Limb (tissue), 2 donors: ENCODE measurements around the gene KDR.

Experiments
- DNase-seq, 2 donors: peaks; one replicate each; pipeline ENCODE4 v3.0.0-alpha.2; 2016; ENCODE audit errors: extremely low spot score in 2 of 2

The KDR gene

DNA sequence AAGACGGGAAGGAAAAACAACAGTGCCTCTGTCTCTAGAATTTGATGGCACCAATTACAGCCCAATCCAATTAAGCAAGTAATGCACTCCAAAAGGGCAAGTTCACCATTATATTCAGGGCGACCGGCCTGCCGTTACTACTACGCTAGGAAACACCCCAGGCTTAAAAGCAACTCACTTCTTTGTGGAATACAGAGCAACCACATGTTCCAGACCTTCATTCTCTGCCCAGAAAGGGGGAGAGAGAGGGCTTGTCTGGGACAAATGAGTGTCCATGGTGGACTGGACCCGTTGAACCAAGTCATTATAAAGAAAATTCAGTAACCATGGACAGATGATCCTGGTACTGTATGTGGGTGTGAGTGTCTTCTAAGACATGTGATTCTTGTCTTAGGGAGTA is 1.6 kb downstream of the KDR start:
- DNase-seq: no peak

DNA sequence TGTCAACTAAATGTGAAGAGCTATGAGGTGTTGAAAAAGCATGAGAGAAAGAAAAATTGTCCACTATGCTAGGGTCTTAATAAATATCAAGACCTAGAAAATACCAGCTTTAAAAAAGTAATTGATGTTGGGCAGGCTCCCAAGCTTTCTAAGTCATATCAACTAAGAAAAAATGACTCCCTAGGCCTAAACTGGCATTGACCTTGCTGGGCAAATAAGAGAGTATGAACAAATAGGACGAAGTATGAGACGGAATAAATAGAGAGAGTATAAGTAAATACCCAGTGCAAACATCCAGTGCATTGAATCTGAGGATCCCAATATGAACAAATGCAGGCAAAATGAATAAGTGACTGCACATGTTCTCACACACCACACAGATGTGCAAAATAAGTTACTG is 3.2 kb downstream of the KDR start:
- DNase-seq: no peak

DNA sequence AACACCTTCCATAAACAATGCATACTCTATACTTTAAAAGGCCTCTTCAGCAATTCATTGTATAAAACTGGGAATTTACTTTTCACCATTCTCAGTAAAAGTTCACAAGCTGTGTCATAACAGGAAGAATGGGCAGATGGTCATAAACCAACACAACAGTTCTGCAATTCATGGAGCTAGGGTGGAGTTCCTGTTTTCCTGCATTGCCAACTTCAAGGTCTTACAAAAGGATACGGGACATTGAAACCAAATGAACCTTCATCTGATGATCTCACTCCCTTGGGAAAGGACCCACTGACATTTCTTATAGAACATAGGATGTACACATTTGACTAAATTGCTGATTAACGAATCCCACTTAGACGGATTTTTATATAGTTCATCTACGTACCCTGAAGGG is 4.1 kb downstream of the KDR start:
- no peak for DNase-seq

DNA sequence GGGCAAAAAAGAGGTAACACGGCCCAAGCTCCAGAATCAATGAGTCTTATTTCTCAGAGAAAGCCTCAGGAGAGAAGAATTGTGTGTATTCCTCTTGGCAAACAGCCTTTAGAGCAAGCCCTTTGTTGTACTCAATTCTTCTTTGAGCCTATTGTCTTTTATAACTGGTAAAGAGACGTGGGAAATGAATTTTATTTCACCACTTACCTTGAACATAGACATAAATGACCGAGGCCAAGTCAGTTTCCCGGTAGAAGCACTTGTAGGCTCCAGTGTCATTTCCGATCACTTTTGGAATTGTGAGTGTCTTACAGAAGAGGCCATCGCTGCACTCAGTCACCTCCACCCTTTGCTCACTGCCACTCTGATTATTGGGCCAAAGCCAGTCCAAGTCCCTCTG is 7.0 kb downstream of the KDR start:
- no peak for DNase-seq

DNA sequence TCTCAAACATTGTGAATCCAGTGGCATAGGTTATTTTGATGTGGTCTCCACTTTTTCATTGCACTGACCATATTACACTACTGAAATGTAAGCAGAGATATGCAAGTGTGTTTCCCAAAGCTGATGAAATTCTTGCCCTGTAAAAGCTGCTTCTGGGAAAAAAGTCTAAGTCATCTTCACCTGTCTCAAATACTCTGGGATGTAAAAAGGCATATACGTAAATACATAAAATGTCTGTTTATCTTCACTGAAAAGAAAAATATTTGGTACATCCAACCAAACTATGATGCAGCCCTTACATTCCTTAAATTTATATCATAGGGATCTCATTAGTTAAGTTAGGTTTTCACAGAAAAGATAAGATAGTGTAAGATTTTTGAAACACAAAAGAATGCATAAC is 7.9 kb downstream of the KDR start:
- no peak for DNase-seq

DNA sequence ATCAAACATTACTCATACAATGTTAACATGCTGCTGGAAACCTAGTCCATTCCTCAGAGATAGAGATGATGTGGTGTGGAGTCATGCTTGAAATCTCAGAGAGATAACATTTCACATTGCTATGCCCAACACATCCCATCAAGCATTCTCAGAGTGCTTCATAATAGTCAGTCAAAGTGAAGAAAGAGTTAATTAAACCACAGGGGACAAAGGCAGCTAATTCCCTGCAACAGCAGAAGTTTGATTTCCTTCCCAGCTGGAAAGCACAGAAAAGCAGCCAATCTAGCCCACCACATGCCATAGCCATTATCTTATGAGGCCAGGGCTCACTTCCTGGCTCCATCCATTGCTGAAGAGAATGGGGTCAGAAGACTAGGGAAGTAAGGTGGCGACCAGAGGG is 8.9 kb downstream of the KDR start:
- no peak for DNase-seq

DNA sequence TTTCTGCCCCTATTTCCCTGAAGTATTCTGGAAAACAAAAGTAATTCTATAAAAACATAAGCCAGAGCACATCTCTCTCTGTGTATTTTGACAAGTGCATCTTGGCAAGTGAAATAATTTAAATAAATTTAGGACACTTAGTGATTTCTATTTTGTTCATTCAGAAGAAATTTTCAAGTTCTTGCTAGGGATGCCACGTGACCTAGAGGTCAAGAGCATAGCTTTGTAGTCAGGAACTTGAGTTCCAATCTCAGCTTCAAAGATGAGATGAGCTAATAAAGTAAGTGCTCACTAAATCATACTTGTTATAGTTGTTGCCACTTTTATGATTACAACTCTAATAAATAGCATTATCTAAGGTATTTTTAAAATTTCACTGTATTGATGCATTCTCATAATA is 13.8 kb downstream of the KDR start:
- DNase-seq: no peak

DNA sequence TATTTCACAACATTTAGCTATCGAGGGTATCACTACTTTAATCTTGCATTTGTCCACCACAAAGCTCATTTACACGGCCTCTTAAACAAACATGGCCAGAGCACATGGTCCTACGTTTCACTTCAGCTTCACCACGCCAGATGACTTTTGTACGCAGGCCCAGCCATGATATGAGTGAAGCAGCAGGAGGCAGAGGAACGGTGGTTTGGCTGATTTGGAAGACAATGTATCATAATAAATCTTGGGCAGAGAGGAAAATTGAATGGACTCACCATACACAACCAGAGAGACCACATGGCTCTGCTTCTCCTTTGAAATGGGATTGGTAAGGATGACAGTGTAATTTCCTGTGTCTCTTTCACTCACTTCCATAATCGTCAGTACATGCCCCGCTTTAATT is 15.3 kb downstream of the KDR start:
- DNase-seq: no peak

DNA sequence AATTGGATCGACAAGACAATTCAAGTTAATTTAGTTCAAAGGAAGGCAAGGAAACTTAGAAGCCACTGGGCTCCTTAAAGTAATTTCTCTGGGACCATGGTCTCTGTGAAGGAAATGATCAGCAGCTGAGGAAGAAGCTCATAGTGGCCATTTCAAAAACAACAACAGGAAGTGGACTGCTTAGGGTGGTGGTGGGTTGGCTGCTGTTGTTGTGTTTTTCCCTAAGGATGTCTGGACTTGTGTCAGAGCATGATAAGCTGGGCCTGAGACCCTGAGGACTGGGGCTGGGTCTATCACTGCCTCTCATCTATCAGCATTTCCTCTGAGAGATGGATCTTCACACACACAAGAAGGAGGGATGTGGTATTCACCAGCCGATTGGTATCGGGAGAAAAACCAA is 18.3 kb downstream of the KDR start:
- no peak for DNase-seq

DNA sequence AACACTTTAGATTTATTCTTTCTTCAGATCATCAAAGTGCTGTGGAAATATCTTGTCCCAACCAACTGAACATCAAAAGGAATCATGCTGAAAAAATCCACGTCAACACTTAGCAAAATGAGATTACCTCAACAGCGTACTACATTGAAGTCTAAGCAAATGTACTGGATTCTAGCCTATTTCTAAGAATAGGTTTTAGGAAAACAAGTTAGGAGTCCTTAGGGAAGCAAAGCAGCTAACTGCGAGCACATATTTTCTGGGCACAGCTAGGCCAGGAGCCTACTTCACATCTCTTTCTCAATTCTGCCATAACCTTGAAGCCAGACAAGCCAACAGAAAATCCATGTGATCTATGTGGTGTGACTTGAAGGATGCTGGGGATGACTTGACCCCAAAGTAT is 22.2 kb downstream of the KDR start:
- no peak for DNase-seq

DNA sequence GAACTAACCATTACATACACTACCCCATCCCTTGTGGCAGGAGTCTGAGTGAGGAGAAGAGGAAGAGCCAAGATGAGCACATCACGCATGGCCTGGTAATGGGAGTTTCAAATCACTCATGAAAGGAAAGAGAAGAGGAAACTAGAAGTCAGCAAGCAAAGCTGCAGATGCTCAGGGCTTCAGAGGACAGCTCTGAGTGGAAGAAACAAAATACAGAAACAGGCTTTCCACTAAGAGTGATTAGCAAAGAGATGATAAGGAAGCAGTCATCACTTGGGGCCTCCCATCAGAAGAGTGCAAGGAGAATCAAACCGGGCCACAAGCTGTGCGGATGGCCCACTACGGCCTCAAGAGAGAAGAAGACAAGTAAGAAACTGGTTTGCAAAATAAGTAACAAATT is 25.6 kb downstream of the KDR start:
- no peak for DNase-seq

DNA sequence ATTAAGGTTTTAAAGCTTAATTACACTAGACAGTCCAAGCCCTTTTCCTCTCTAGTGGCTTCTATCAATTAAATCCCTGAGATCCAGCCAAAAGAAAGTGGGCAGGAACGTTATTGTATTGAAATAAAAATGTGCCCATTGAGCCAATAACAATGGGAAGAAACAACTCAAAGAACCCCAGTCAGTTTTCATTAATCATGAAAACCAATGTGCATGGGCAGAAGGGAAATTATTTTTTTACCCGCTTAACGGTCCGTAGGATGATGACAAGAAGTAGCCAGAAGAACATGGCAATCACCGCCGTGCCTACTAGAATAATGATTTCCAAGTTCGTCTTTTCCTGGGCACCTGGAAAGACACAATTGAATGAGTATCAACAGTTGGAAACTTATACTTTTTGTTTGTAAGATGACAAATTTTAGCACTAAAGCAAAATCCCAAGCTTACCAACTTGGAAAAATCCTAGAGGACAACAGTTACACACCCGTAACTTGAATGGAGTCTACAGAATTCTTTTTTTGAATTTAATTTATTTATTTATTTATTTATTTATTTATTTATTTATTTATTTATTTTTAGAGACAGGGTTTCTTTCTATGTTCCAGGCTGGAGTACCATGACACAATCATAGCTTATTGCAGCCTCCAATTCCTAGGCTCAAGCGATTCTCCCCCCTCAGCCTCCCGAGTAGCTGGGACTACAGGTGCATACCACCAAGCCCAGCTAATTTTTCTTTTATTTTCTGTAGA is 26.8 kb downstream of the KDR start:
- DNase-seq: no peak

DNA sequence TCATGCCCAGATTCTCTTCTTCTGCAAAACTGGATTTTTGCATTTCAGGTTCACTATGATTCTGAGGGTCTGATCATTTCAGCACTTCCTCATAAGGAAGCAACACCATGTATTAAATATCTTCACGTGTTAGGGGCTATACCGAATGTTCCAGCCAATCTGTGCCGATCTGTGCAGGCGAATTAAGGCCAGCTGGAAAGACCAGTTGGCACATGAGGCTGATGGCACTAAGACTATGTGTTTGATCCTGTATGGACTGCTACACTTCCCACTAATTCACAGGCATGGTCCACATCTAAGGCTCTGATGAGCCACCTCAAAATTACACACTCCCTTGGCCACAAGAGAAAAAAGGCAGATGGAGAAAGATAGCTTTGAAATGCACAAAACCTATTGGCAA is 28.8 kb downstream of the KDR start:
- no peak for DNase-seq

DNA sequence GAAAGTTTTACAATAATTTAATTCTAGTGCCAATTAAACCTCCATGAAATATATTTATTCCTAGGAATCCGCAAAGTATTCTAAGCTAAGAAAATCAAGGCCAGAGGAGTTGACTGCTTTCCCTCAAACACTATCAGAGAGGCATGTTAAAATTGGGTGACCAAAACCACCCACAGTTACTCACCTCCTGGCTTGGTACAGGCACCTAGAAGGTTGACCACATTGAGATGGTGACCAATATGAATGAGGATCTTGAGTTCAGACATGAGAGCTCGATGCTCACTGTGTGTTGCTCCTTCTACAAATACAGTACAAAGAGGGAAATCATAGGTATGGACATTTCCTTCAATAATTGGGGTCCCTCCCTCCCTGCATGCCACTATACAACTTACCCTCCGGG is 29.4 kb downstream of the KDR start:
- no peak for DNase-seq

DNA sequence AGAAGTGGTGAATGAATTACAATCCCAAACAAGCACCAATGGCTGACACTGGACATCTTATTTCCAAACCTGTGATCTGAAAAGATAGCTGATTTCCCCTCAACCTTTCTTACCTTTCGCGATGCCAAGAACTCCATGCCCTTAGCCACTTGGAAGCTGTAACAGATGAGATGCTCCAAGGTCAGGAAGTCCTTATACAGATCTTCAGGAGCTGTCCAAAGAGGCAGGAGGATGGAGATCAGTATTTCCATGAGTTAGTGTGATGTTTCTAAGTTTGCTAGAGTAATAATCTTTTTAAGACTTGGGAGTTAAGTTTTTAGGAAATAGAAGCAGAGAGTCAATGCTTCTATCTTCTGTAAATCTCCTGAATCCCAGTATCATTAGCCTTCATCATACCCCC is 32.9 kb downstream of the KDR start:
- DNase-seq: no peak

DNA sequence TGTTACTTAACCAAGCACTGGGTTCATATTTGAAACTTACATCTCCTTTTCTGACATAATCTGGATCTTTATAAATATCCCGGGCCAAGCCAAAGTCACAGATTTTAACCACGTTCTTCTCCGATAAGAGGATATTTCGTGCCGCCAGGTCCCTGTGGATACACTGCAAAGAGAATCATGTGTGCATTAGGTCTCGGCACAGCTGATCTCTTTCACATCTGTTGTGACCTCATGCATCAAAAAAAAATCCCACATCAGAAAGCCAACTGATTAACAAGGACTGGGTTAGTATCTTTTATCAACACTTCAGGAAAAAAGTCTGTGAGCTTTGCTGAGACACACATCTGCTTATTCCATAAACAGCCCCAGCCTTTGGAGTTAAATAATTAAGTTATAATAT is 35.5 kb downstream of the KDR start:
- DNase-seq: no peak

DNA sequence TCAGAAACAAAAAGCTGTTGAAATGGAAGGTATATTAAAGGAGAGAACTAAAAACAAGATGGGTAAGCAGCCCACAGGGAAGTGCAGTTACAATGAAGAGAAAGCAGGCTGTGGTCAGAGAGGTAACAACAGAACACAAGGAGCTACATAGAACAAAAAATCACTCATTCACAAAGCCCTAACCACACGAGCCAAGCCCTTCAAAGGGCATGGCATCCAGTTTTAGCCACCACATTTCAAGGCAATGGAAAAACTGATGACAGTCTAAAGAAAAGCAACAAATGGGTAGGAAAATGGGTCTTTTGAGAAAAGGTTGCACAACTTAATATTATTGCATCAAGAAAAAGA is 37.5 kb downstream of the KDR start:
- DNase-seq: no peak

DNA sequence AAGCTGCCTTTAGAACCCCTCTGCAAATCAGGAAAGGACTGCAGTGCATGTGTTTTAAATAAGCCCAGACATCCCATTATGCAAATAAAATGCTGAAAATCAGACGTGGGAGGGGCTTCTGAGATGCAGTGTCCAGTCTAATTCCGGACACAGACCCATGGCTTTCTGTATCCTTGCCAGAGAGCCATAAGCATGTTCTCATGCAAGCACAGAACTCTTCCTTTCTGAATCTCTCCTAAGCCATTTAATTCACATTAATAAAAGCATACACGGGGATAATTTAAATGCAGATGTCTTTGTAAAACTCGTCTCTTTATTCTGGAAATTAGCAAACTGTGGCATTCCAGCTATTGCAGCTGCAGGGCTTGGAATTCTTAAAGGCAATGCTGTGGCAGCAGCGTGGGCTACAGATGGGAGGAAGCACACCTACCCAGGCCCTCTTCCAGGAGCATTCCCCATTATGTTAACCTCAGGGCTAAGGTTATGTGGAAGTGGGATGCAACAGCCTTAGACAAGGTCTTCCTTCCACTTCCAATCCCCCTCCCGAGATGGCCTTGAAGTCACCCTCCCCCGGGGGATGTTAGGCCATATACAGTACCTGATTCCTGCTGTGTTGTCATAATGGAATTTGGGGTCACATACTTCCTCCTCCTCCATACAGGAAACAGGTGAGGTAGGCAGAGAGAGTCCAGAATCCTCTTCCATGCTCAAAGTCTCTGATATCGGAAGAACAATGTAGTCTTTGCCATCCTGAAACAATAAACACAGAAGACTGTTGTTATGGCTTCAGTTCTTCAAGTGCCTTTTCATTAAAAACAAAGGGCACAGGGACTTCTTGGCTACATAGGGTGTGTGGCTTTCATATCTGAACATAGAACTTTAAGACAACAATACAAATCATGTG is 38.1 kb downstream of the KDR start:
- DNase-seq: no peak

DNA sequence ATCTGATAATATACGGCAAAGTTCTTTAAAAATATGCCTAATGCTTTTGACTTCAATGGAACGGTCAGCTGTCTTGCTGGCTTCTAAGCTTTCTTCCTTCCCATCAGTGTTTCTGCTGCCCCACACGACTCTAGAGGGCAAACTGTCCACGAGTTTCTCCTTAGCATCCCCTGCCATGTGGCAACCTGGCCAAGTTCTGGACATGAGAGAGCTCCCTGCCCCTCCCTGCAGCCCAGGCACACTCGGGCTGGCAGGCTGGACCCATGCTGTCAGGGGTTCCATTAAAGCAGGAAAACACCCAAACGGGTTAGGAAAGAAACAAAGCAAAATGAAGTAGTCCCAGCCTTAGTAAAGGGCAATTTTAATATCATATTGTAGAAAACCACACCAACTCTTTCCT is 38.8 kb downstream of the KDR start:
- DNase-seq: no peak

DNA sequence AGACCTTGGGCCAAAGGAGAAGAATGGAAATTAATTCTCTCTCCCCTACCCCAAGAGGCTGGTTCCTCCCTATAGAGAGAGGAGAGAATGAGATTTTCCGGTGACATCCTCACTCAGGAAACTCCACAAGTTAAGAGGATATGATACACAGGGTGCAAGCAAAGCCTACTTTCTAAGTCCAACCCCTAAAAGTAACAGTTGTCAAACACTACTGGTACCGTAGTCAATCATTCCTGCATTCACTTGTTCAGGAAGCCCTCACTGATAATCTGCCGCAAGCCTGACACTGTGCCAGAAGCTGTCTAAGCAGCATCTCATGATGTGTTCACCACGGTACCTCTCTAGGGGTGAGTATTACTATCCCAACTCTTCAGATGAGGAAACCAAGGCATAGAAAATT is 41.7 kb downstream of the KDR start:
- DNase-seq: no peak

DNA sequence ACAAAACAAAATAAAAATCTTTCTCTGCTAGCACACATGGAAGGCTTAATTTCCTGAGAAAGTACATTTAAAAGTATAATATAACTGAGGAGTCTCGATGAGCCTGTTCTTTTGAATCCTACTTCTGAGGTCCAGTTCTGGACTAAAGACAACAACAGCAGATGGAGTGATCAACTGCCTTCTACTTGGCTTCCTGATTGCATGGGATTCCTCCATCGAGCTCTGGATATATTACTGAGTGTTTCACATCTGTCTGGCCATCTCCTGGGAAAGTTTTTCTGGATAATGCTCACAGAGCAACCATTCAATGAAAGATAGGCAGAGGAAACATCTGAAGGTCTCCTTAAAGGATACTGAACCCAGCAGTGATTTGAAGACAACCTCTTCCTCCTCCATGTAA is 42.6 kb downstream of the KDR start:
- no peak for DNase-seq

DNA sequence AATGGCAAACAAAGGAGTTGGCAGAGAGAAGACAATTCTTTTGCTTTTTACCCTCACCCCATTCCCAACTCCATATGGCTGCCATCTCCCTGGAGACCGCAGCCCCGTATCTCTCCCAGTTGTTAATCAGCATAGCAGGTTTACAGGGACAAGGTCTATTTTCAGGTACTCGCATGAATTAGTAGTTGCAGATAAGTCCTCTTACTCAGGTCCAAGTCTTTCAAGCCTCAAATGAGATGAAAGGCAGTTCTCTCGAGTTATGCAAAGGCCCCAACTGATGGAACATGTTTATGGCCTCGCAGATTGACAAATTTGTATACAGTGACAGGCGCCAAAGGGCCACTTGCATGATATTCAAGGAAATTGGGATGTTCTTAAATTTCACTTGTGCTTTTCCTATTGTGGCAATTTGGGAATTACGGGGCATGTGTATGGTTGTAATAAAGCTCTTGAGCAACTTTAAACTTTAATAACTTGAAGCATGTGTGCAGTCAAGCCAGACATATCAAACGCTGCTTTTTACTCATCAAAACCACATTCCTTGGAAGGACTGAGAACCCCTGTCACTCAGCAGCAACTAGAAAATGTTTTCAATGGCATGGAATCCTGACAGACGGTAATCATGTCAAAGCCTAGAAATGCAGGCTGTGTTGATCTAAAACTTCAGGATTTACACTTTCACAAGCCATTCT is 45.1 kb downstream of the KDR start:
- peak in 1 of 2 donors; percentile 10 for DNase-seq
